ENCODE results near the gene PSMB5. TPM values are rescaled to one million over a fixed set of nuclear protein-coding genes. Genes with fewer than 3 reads are reported as not detected.

PSMB5 gene
- total RNA-seq, 2 experiments from 2014 or later: 176 to 182 TPM

GRCh38 chr14:22985894-22986507 lies 48.7 kb downstream of the PSMB5 start:
- POLR2A ChIA-PET: interaction anchor here (1.1 to 1.2 kb wide), 2 partner anchors 72 to 74 kb away, joined by 7 to 8 read pairs; no protein-coding TSS in a partner anchor

GRCh38 chr14:22984959-22985658 lies 49.6 kb downstream of the PSMB5 start:
- CTCF ChIA-PET: interaction anchor here (1.2 to 9.8 kb wide), 9 partner anchors 10 to 415 kb away, joined by 3 to 221 read pairs (median 15); partner anchors contain the start of genes CDH24 and HAUS4

More at GRCh38 chr14:22985894-22986507, 48.7 kb downstream of the PSMB5 start:
- CTCF ChIA-PET: interaction anchor here (0.6 to 9.8 kb wide), 27 partner anchors 9 to 209 kb away, joined by 3 to 221 read pairs (median 5); partner anchors contain the start of genes CDH24, HAUS4 and PRMT5

DNA sequence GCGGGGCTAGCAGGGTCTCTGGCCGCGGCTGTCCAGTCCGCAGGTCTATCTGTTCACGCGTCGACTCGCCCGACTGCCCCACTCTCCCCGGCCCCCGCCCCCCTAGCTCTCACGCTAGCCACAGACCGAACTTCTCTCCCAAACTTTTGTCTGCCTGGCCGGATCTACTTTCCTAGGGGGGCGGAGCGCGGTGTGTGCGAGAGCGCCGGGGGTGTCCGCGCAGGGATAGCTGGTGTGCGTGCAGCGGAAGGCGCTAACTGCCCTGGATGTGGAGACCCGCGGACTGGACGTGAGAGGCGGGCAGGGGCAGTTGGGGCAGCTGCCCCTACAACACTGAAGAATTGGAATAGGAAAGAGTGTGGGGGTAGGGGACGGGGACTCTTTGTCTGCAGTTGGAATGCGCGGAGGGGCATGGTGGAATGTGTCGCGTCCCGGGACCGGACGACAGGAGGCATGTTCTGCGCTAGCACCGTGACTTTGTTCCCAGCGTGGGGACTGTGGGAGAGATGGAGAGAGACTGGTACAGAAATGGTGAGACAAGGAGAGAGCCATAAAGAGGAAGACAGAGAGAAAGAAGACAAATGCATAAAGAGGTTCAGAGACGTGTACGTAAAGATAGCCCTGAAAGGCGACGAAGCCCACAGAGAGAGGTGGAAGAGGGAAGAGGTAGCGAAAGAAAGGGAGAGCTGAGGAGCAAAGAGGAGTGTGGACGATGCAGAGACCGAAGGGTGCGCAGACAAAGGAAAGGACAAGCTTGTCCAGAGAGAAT lies 52.0 kb downstream of the PSMB5 start, which contains the start of gene AJUBA:
TSS of gene AJUBA (minus strand) at position 75 of the 769 bp plus-strand sequence. CDS start 285 bp downstream, outside the sequence.
- CTCF ChIA-PET: interaction anchor here (0.6 to 9.8 kb wide), 23 partner anchors 8 to 412 kb away, joined by 3 to 221 read pairs (median 4); partner anchors contain the start of genes CDH24, HAUS4, LRP10 and MMP14

More at GRCh38 chr14:22984959-22985658, 49.6 kb downstream of the PSMB5 start:
- POLR2A ChIA-PET: no interaction called here

GRCh38 chr14:22981876-22982476 lies 52.7 kb downstream of the PSMB5 start:
- POLR2A ChIA-PET: interaction anchor here (0.6 kb wide), 1 partner anchor 25 kb away, joined by 3 read pairs; no protein-coding TSS in a partner anchor

More for the DNA sequence above, 52.0 kb downstream of the PSMB5 start, which contains the start of gene AJUBA:
- POLR2A ChIA-PET: no interaction called here

DNA sequence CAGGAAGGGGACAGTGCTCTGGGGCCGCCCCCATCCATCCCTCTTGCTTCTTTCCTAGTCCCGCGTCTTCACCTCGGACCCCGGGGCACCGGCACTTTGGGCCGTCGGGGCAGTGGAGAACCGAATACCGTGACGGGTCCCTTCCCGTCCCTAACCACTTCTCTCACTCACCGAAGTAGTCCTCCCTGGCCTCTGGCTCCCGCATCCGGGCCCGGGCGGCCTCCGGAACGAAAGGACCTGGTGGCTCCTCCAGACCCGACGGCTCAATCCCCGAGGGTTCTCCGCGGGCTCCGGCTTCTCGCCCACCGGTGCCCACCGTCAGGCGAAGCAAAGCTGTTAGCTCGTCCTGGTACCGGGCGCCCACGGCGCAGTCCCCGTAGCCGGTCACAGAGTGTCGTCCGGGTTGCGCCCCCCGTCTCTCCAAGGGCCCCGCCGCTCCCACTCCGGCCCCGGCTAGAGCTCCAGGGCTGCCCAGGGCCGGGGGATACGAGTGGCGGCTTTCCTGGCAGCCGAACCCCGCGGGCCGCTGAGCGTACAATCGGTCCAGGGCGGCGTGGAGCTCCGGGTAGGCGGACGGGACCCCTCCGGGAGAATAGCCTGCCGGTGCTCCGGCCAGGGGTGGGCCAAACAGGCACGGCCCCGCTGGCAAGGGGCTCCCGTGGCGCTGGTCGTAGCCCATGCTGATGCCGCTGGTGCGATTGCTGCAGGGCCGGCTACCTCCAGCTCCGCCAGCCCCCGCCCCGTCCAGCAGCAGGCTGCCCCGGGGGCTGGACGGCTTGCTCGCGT lies 53.4 kb downstream of the PSMB5 start:
- ChIA-PET POLR2A (interaction anchor here (0.6 kb wide), 1 partner anchor 26 kb away, joined by 3 read pairs; no protein-coding TSS in a partner anchor), CTCF (interaction anchor here (0.7 to 9.8 kb wide), 13 partner anchors 7 to 411 kb away, joined by 3 to 221 read pairs (median 4); partner anchors contain the start of genes CDH24, HAUS4, LRP10 and MMP14)

More at GRCh38 chr14:22981876-22982476, 52.7 kb downstream of the PSMB5 start:
- CTCF ChIA-PET: interaction anchor here (0.9 to 9.8 kb wide), 16 partner anchors 7 to 412 kb away, joined by 3 to 221 read pairs (median 5); partner anchors contain the start of genes CDH24, HAUS4, LRP10 and MMP14

DNA sequence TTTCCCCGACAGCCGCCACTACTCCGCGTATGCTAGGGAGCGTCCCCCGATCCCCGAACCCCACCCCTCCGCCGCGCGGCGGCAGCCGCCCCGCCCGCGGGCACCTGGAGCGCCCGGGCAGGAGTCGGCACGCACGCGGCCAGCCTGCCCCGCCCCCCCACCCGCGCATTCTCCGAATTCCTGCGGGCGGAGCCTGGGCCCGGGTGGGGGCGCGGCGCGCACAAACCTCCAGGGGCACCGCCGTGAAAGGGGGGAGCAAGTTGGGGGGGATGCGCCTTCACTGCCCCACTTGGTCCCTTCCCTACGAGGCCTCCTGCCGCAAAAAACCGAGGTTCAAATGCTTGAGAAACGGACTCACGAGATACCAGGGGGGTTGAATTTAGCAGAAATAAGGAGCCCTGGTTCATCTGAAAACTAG lies 54.0 kb downstream of the PSMB5 start:
- CTCF ChIA-PET: interaction anchor here (0.7 to 9.8 kb wide), 5 partner anchors 6 to 410 kb away, joined by 3 to 111 read pairs (median 4); no protein-coding TSS in a partner anchor
- POLR2A ChIA-PET: no interaction called here

- POLR2A ChIA-PET: no interaction called here
- CTCF ChIA-PET: interaction anchor here (1.0 kb wide), 1 partner anchor 89 kb away, joined by 4 read pairs; no protein-coding TSS in a partner anchor
Observed at GRCh38 chr14:22979748-22980392, 54.8 kb downstream of the PSMB5 start.

DNA sequence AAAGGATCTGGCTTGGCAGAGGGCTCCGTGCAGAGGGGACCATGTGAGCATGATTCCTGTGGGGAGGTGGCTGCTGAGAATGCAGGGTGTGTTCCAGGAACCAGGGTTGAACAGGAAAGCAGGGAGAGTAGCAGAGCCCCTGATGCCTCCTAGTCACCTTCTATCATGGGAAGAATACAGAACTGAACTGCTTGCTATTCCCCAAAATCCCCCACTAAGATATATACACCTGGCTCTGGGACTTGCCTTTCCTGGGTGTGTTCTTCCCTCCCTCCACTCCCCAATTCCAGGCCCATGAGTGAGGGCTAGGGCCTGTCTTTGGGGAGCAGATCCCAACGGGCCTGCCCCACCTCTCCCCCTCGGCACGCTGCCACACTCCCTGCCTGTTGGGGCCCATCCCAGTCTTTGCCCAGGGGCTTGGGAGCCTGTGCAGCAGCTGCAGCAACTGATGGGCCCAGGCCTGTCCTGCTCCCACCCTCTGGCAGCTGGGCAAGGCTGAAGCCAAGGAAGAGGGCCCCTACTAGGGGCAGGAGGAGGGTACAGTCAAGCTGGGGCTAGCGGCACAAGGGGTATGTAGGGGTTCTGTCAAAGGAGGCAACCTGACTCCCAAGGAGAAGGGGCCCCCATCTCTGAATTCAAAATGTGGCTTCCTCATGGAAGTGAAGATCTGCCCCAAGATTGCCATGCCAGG lies 55.6 kb downstream of the PSMB5 start:
- ChIA-PET POLR2A (no interaction called here), CTCF (interaction anchor here (1.4 to 8.4 kb wide), 2 partner anchors 6 to 16 kb away, joined by 4 to 111 read pairs; partner anchors contain the start of gene AJUBA)

DNA sequence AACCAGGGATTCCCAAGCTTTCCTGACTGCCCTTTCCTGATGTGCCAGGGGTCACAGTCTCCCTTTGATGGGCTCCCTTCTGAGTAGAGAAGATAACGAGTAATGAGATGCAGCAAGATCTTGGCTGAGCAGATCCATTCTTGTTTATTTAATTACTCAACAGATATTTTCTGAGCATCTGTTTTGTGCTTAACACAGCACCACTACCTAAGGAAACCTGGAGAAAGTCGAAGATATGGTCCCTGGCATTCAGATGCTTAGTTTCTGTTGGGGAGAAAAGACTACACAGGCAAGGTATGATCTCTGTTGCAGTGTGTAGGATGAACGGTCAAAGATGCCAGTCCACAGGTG lies 56.2 kb downstream of the PSMB5 start:
- ChIA-PET CTCF (interaction anchor here (0.8 to 8.4 kb wide), 3 partner anchors 7 to 90 kb away, joined by 3 to 111 read pairs (median 4); partner anchors contain the start of gene AJUBA), POLR2A (interaction anchor here (0.5 kb wide), 1 partner anchor 23 kb away, joined by 5 read pairs; no protein-coding TSS in a partner anchor)

DNA sequence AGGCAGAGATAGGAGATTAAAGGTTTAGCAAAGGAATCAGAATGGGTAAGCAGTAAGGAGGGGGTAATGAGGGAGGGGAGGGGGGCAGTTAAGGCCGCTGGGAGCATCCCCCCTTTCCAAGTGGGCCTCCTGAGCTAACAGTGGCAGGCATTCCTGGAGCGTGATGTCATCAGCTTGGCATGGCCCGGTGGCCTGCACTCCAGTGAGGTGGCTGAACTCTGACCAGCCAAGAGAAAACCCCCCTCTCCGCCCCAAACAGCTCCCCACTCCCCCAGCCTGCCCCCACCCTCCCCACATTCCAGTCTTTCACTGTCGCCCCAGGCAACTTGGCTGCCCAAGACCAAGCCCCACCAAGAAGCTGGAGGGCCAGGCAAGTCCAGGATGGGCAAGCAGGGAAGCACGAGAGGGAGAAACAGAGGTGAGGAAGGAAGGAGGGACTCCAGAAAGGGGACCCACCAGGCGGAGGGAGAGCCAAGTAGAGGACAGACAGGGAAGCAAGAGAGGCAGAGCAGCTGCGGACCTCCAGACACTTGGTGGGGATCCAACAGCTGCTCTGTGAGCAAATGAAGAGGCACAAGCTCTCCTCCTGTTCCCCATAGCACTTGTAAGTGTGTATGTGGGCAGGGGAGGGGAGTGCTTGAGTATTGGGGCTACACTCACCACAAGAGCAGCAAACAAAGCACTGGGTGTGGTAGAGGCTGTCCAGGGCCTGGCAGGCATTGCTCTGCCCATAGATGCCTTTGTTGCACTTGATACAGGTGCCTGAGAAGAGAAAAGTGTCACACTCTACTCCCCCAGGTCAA lies 56.8 kb downstream of the PSMB5 start:
- CTCF ChIA-PET: interaction anchor here (0.8 to 8.4 kb wide), 4 partner anchors 7 to 91 kb away, joined by 3 to 111 read pairs (median 5); partner anchors contain the start of genes AJUBA and CDH24
- POLR2A ChIA-PET: interaction anchor here (0.5 kb wide), 1 partner anchor 23 kb away, joined by 5 read pairs; no protein-coding TSS in a partner anchor

DNA sequence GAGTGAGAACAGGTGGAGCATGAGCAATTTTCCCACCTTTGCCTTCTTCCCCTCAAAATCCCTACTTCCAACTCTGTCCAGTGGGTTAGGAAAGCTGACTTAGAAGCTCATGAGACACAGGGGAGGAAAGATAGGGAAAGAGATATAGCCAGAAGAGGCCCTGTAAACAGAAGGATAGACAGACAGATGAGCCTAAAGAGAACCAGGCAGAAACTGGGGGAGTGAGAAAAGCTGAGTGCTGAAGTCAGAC lies 57.3 kb downstream of the PSMB5 start:
- ChIA-PET CTCF (interaction anchor here (1.4 to 8.4 kb wide), 2 partner anchors 8 to 80 kb away, joined by 6 to 111 read pairs; partner anchors contain the start of genes AJUBA and CDH24), POLR2A (no interaction called here)

DNA sequence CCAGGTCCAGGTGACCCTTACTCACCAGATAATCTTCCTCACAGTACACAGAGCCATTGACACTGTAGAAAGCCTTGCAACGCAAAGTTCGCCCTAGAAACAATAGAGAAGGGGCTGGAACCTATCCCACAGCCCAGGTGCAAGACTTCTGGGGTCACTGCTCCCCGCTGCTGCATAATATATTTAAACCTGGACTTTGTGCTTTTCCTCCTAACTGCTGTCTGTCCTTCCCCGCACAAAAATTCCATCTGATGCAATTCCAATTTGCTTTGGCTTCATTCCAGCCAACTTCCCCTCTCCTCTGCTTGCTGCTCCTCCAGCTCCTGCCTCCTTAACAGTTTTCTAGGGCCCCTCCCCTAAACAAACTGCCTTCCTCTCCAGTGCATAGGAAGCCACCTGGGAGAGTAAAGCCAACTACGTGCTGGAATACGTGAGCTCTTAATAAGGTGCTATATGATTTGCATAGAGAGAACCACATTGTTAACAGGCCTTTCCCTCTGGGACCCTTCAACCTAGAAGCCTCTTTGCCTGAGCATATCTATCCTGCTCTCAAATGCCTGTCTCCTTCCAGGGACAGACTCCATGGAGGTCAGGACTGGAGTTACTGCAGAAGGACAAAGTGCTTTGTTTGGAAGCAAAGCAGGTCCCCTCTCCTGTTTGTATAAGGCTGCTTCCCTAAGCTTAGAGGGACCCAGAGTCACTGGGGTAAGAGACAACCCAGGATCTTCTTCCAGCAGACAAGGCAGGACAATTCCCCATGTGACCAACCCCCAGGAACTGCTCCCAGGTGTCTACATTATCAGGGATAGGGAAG lies 57.9 kb downstream of the PSMB5 start:
- ChIA-PET CTCF (interaction anchor here (0.7 to 8.4 kb wide), 3 partner anchors 8 to 206 kb away, joined by 3 to 111 read pairs (median 6); partner anchors contain the start of genes AJUBA and CDH24), POLR2A (interaction anchor here (0.6 kb wide), 1 partner anchor 1723 kb away, joined by 3 read pairs; no protein-coding TSS in a partner anchor)
